ENCODE results near the gene WDR20.
"Not testable (repeated sequence)": the region's sequence is repeated elsewhere in the genome, so short reads cannot be mapped to it uniquely, and the experiment has no call there.

Gene WDR20

GRCh38 chr14:102139286-102140026 is at the start of gene WDR20:
Gene WDR20 (plus strand): TSS chr14:102139897. CDS start chr14:102139924, 27 bp downstream.
- peak; percentile 99 for DNase-seq

GRCh38 chr14:102090713-102091112 is 49.0 kb upstream of the WDR20 start:
- no peak for DNase-seq

DNA sequence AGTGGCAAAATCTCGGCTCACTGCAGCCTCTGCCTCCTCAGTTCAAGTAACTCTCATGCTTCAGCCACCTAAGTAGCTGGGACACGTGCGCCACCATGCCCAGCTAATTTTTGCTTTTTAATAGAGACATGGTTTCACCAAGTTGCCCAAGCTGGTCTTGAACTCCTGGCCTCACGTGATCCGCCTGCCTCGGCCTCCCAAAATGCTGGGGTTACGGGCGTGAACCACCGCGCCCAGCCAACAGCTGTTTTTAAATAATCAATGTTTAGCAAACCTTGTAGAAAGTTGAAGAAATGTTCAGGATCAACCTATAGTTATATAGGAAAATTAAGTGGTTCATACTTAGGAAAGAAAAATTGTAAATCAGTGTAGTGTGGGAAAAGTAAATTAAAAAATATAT is 46.9 kb upstream of the WDR20 start:
- no peak for DNase-seq

DNA sequence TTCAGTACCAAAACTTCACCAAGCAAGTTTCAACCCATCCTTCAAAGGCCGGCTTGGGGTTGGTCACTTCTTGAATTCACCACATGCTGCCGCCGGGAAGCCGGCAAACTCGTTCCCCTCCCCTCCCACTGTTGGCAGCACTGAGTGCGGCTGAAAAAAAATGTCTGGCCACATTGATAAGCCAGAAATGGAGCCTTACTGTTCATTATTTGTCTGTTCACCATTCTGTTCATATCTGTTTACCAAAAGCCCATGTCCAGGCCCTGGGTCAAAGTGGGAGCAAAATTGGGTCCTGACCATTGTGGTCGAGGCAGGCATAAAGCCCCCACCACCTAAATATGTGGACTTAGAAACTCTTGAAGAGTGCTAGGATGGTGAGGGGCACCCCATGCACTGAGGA is 45.6 kb upstream of the WDR20 start:
- no peak for DNase-seq

GRCh38 chr14:102095231-102095870 is 44.3 kb upstream of the WDR20 start:
- DNase-seq: no peak

GRCh38 chr14:102095871-102096568 is 43.7 kb upstream of the WDR20 start:
- DNase-seq: no peak

DNA sequence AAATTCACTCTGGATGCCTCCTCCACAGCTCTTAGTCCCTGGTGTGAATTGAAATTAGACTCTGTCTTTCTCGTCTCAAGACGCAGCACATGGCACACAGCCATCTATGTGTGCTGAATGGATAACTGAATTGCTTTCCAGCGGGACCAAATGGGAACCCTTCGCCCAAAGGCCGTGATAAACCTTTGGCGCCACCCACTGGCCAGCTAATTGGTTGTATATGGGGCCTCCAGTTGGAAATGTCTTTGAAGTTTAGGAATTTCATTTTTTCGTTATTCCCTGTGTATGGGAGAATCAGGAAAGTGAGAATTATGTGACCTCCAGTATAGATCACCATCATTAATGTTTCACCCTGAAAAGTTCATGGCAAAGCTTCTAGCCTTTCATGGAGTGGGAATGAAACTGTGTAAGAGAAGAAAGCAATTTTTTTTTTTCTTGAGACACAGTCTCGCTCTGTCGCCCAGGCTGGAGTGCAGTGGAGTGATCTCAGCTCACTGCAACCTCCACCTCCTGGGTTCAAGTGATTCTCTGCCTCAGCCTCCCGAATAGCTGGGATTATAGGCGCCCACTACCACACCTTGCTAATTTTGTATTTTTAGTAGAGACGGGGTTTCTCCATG is 43.0 kb upstream of the WDR20 start:
- peak; percentile 88 for DNase-seq

- DNase-seq: no peak
Measured at GRCh38 chr14:102097441-102098135, 42.1 kb upstream of the WDR20 start.

- DNase-seq: no peak
Measured at GRCh38 chr14:102103062-102103695, 36.5 kb upstream of the WDR20 start.

- DNase-seq: no peak
Measured at GRCh38 chr14:102105369-102105768, 34.3 kb upstream of the WDR20 start.

DNA sequence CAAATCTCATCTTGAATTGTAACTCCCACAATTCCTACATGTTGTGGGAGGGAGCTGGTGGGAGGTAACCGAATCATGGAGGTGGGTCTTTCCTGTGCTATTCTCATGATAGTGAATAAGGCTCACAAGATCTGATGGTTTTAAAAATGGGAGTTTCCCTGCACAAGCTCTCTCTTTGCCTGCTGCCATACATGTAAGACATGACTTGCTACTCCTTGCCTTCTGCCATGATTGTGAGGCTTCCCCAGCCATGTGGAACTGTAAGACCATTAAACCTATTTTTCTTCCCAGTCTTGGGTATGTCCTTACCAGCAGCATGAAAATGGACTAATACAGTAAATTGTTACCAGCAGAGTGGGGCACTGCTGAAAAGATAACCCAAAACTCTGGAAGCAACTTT is 30.4 kb upstream of the WDR20 start:
- not testable (repeated sequence) for DNase-seq

GRCh38 chr14:102111101-102111500 is 28.6 kb upstream of the WDR20 start:
- DNase-seq: no peak

- no peak for DNase-seq
Measured at GRCh38 chr14:102116361-102117180, 23.1 kb upstream of the WDR20 start.

GRCh38 chr14:102117852-102118251 is 21.8 kb upstream of the WDR20 start:
- DNase-seq: no peak

DNA sequence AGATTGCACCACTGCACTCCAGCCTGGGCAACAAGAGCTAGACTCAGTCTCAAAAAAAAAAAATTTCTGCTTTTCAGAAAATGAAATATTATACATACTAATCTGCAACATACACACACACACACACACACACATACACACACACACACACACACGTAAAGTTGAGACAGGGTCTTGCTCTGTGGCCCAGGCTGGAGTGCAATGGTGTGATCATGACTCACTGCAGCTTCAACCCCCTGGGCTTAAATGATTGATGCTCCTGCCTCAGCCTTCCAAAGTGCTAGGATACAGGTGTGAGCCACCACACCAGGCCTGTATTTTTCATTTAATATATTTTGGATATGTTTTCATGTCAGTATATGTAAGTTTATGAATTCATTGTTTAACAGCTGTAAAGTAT is 18.8 kb upstream of the WDR20 start:
- no peak for DNase-seq

GRCh38 chr14:102121567-102121966 is 18.1 kb upstream of the WDR20 start:
- no peak for DNase-seq

DNA sequence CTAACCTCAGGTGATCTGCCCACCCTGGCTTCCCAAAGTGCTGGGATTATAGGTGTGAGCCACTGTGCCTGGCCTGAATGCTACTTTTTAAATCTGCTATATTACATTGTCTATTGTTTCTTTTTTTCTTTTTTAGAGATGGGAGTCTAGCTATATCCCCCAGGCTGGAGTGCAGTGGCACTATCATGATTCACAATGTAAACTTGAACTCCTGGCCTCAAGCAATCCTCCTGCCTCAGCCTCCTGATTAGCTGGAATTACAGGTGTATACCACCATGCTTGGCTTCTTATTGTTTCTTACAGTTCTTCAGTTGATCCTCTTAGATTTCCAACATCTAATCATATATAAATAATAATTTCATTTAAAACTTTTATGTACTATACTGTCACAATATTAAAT is 15.3 kb upstream of the WDR20 start:
- no peak for DNase-seq

GRCh38 chr14:102125546-102125945 is 14.2 kb upstream of the WDR20 start:
- DNase-seq: no peak

GRCh38 chr14:102126807-102127455 is 12.8 kb upstream of the WDR20 start:
- no peak for DNase-seq

DNA sequence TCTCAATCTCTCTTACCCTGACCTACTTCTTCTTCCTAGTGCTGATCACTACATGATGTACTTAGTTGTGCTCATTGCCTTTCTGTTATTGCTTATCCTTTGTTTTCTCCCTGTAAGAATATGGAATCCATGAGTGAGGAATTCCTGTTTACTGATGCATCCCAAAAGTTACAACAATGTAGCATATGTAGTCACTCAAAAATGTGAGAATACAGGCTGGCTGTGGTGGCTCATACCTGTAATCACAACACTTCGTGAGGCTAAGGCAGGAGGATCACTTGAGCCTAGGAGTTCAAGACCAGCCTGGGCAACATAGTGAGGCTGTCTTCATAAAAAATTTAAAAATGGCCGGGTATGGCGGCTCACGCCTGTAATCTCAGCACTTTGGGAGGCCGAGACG is 8.0 kb upstream of the WDR20 start:
- no peak for DNase-seq

- not testable (repeated sequence) for DNase-seq
Measured at GRCh38 chr14:102134021-102134420, 5.7 kb upstream of the WDR20 start.
